Neuronal stem cell (in vitro differentiated cells): ENCODE measurements around the gene UBB.

Experiments
- DNase-seq: peaks from one replicate; pipeline ENCODE4 v3.0.0-alpha.2; 2013; ENCODE audit warnings: low spot score
- H2AFZ ChIP-seq: one replicate; pipeline ENCODE4 v1.6.1; 2013; ENCODE audit warnings: mild to moderate bottlenecking, low read length, inconsistent platforms
- H2AK5ac ChIP-seq: 2 replicates; pipeline ENCODE4 v1.6.1; 2013; ENCODE audit warnings: low read depth, mild to moderate bottlenecking, inconsistent platforms, low read length, moderate library complexity, mixed read lengths
- H2BK120ac ChIP-seq: 2 replicates; pipeline ENCODE4 v1.6.1; 2013; ENCODE audit warnings: low read depth, mild to moderate bottlenecking, inconsistent platforms, low read length, moderate library complexity, mixed read lengths
- H2BK12ac ChIP-seq: one replicate; pipeline ENCODE4 v1.6.1; 2013; ENCODE audit warnings: low read length, inconsistent platforms
- H2BK15ac ChIP-seq: 2 replicates; pipeline ENCODE4 v1.6.1; 2013; ENCODE audit warnings: mild to moderate bottlenecking, low read length, inconsistent platforms, mixed read lengths
- H2BK5ac ChIP-seq: one replicate; pipeline ENCODE4 v1.6.1; 2013; ENCODE audit warnings: inconsistent platforms, mild to moderate bottlenecking, low read length, moderate library complexity
- H3K14ac ChIP-seq: one replicate; pipeline ENCODE4 v1.6.1; 2013; ENCODE audit warnings: low read length, inconsistent platforms
- H3K18ac ChIP-seq: 2 replicates; pipeline ENCODE4 v1.6.1; 2013; ENCODE audit warnings: low read length, inconsistent platforms
- H3K23ac ChIP-seq: 2 replicates; pipeline ENCODE4 v1.6.1; 2013; ENCODE audit warnings: low read depth, mild to moderate bottlenecking, mixed read lengths, low read length, inconsistent platforms; ENCODE audit not compliant: poor library complexity
- H3K27ac ChIP-seq: replicated peaks from 3 replicates; pipeline ENCODE4 v1.5.1; 2013; ENCODE audit warnings: low read length, inconsistent platforms
- H3K27me3 ChIP-seq, 3 experiments: 2 replicates each; pipeline ENCODE4 v1.6.1; 2013; ENCODE audit warnings: low read length in 3 of 3, mild to moderate bottlenecking in 2 of 3, inconsistent platforms in 1 of 3, low read depth in 1 of 3, mixed read lengths in 1 of 3, moderate library complexity in 1 of 3; ENCODE audit not compliant: control insufficient read depth in 3 of 3, insufficient read depth in 3 of 3
- H3K36me3 ChIP-seq, 2 donors: replicated peaks in 1 of 2; 2 replicates each; pipeline ENCODE4 v1.6.1; 2013; ENCODE audit warnings: low read length in 2 of 2; ENCODE audit not compliant: control insufficient read depth in 2 of 2, insufficient read depth in 2 of 2
- H3K4ac ChIP-seq: 2 replicates; pipeline ENCODE4 v1.6.1; 2013; ENCODE audit warnings: inconsistent platforms, mild to moderate bottlenecking, low read length, moderate library complexity
- H3K4me1 ChIP-seq, 2 donors: 1 replicate in 1 of 2; 2 replicates in 1 of 2; pipeline ENCODE4 v1.6.1; 2013; ENCODE audit warnings: low read length in 2 of 2, low read depth in 1 of 2; ENCODE audit not compliant: control insufficient read depth in 2 of 2, insufficient read depth in 1 of 2
- H3K4me2 ChIP-seq: one replicate; pipeline ENCODE4 v1.6.1; 2013; ENCODE audit warnings: mild to moderate bottlenecking, low read length, inconsistent platforms; ENCODE audit not compliant: insufficient read depth, poor library complexity, severe bottlenecking
- H3K4me3 ChIP-seq, 2 donors: 2 replicates each; pipeline ENCODE4 v1.5.1; 2013; ENCODE audit warnings: low read length in 2 of 2, mild to moderate bottlenecking in 2 of 2, inconsistent platforms in 1 of 2, moderate library complexity in 1 of 2
- H3K79me1 ChIP-seq: one replicate; pipeline ENCODE4 v1.6.1; 2013; ENCODE audit warnings: low read depth, mild to moderate bottlenecking, inconsistent platforms, low read length, moderate library complexity
- H3K9ac ChIP-seq: one replicate; pipeline ENCODE4 v1.6.1; 2013; ENCODE audit warnings: mild to moderate bottlenecking, low read depth, low read length, inconsistent platforms; ENCODE audit not compliant: poor library complexity
- H3K9me3 ChIP-seq, 2 donors: replicated peaks in 1 of 2; 2 replicates each; pipeline versions ENCODE3 to v1.6.1; 2013; ENCODE audit warnings: low read length in 2 of 2, mild to moderate bottlenecking in 2 of 2, inconsistent platforms in 1 of 2, low read depth in 1 of 2, mixed read lengths in 1 of 2, moderate library complexity in 1 of 2; ENCODE audit not compliant: control insufficient read depth in 2 of 2, insufficient read depth in 1 of 2
- H4K8ac ChIP-seq: one replicate; pipeline ENCODE4 v1.6.1; 2013; ENCODE audit warnings: low read depth, mild to moderate bottlenecking, inconsistent platforms, low read length, moderate library complexity
- H4K91ac ChIP-seq: one replicate; pipeline ENCODE4 v1.6.1; 2013; ENCODE audit warnings: low read length, low read depth, mild to moderate bottlenecking, inconsistent platforms; ENCODE audit not compliant: poor library complexity
- WGBS, 2 donors: extraction: QIAGEN DNeasy Blood & Tissue Kit; methylation state at CpG; one replicate each; pipeline ENCODE4 v1.1.7; 2013; ENCODE audit warnings: missing lambda C conversion rate in 2 of 2, mixed read lengths in 1 of 2; ENCODE audit not compliant: insufficient read length in 2 of 2, insufficient replicate concordance in 1 of 2; ENCODE audit errors: extremely low coverage in 2 of 2; 5-methylcytosine and 5-hydroxymethylcytosine counted together

The UBB gene

DNA sequence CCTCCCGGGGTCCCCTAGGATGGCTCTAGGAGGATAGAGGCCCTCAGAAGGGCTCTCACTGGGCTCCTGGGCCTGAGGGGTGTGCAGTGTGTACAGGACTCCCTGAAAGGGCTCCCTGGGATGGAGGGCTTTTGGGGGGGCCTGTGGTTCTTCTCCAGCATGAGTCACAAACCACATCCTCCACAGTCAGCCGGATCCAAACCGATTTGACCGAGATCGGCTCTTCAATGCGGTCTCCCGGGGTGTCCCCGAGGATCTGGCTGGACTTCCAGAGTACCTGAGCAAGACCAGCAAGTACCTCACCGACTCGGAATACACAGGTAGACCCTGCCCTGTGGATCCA, 39.0 kb downstream of the UBB start:
- no peak overlapping the region for H3K4ac ChIP-seq
- no peak overlapping the region for H4K91ac ChIP-seq
- peak overlapping the region; percentile 13 for H3K9ac ChIP-seq
- H3K36me3 ChIP-seq = no peaks in the 10 kb centered on the region
- no peak overlapping the region for H3K4me2 ChIP-seq
- H3K23ac ChIP-seq = peak overlapping the region; percentile 28
- H3K14ac ChIP-seq = no peak overlapping the region
- H3K79me1 ChIP-seq = no peaks in the 10 kb centered on the region
- no CpG with 5 or more reads among the region's 10 CpGs for WGBS, 2 donors
- H3K4me1 ChIP-seq = peaks cover 8 to 13% of the 10 kb centered on the region in 2 donors
- H2BK120ac ChIP-seq = no peak overlapping the region
- no peak overlapping the region for H2BK15ac ChIP-seq
- H2BK5ac ChIP-seq = no peak overlapping the region
- no peak overlapping the region for H2BK12ac ChIP-seq
- no peak overlapping the region for H3K4me3 ChIP-seq
- no peak overlapping the region for H4K8ac ChIP-seq
- H3K9me3 ChIP-seq = no peaks in the 10 kb centered on the region
- H3K18ac ChIP-seq = peak overlapping the region; percentile 68
- H2AK5ac ChIP-seq = peak overlapping the region; percentile 64
- no peak overlapping the region for H3K27ac ChIP-seq
- peaks cover 0 to 13% (median 0%) of the 10 kb centered on the region in 3 experiments for H3K27me3 ChIP-seq
- DNase-seq = no peak
- H2AFZ ChIP-seq = peak overlapping the region; percentile 36

DNA sequence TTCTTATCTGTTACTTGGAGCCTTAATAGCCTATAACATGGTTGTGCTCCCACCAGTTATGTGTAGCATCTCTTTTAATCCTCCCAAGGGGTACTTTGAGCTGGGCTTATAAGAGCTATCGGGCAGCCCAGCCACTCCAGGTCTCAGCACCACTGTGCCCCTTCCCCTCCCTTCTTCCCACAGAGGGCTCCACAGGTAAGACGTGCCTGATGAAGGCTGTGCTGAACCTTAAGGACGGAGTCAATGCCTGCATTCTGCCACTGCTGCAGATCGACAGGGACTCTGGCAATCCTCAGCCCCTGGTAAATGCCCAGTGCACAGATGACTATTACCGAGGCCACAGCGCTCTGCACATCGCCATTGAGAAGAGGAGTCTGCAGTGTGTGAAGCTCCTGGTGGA, 41.5 kb downstream of the UBB start:
- Histone ChIP-seq H3K18ac (no peak overlapping the region), H2BK120ac (no peak overlapping the region), H3K9ac (no peak overlapping the region), H4K8ac (no peak overlapping the region), H3K4me3 (no peak overlapping the region), H3K23ac (no peak overlapping the region), H2BK15ac (no peak overlapping the region), H3K4me1 (peaks cover 6 to 11% of the 10 kb centered on the region in 2 donors), H2BK12ac (no peak overlapping the region), H3K79me1 (no peaks in the 10 kb centered on the region), H3K14ac (peak overlapping the region; percentile 3), H2AK5ac (no peak overlapping the region), H3K27me3 (peaks cover 0 to 3% (median 0%) of the 10 kb centered on the region in 3 experiments), H3K36me3 (no peaks in the 10 kb centered on the region), H3K4me2 (no peak overlapping the region), H2BK5ac (no peak overlapping the region), H3K27ac (no peak overlapping the region), H4K91ac (no peak overlapping the region), H3K9me3 (no peaks in the 10 kb centered on the region), H2AFZ (no peak overlapping the region), H3K4ac (no peak overlapping the region)
- DNase-seq = no peak
- WGBS, 2 donors = no CpG with 5 or more reads among the region's 7 CpGs

- no CpG with 5 or more reads among the region's 10 CpGs for WGBS, 2 donors
- no peaks in the 10 kb centered on the region for H3K79me1 ChIP-seq
These were observed 42.5 kb downstream of the UBB start for GRCh38 chr17:16423226-16423872.

GRCh38 chr17:16425202-16425601, 44.3 kb downstream of the UBB start:
- no peak overlapping the region for H3K18ac ChIP-seq
- no peak overlapping the region for H3K27ac ChIP-seq
- H3K4me1 ChIP-seq = no peaks in the 10 kb centered on the region
- no peak overlapping the region for H2BK5ac ChIP-seq
- no peak overlapping the region for H3K9ac ChIP-seq
- H2BK15ac ChIP-seq = no peak overlapping the region
- H3K9me3 ChIP-seq = no peaks in the 10 kb centered on the region
- no peak overlapping the region for H4K8ac ChIP-seq
- no peak overlapping the region for H3K4me2 ChIP-seq
- H2BK120ac ChIP-seq = no peak overlapping the region
- peak overlapping the region; percentile 33 for H2AFZ ChIP-seq
- DNase-seq = no peak
- no peak overlapping the region for H4K91ac ChIP-seq
- H3K4me3 ChIP-seq = no peak overlapping the region
- no peak overlapping the region for H3K23ac ChIP-seq
- H3K79me1 ChIP-seq = no peaks in the 10 kb centered on the region
- WGBS, 2 donors = no CpG with 5 or more reads among the region's 6 CpGs
- no peak overlapping the region for H2AK5ac ChIP-seq
- H3K27me3 ChIP-seq = peaks cover 0 to 3% (median 0%) of the 10 kb centered on the region in 3 experiments
- no peak overlapping the region for H2BK12ac ChIP-seq
- H3K36me3 ChIP-seq = no peaks in the 10 kb centered on the region
- no peak overlapping the region for H3K14ac ChIP-seq
- no peak overlapping the region for H3K4ac ChIP-seq

More at GRCh38 chr17:16423226-16423872, 42.5 kb downstream of the UBB start:
- H2BK15ac ChIP-seq = peak overlapping the region; percentile 45
- no peak overlapping the region for H3K14ac ChIP-seq
- H3K27me3 ChIP-seq = peaks cover 0 to 3% (median 0%) of the 10 kb centered on the region in 3 experiments
- H2AK5ac ChIP-seq = no peak overlapping the region
- no peaks in the 10 kb centered on the region for H3K36me3 ChIP-seq
- peak overlapping the region; percentile 33 for H2AFZ ChIP-seq
- H2BK5ac ChIP-seq = no peak overlapping the region
- H3K4me3 ChIP-seq = no peak overlapping the region
- no peak for DNase-seq
- peak overlapping the region; percentile 21 for H4K8ac ChIP-seq
- no peak overlapping the region for H3K27ac ChIP-seq
- no peak overlapping the region for H3K9ac ChIP-seq
- peak overlapping the region; percentile 82 for H3K18ac ChIP-seq
- H3K4ac ChIP-seq = peak overlapping the region; percentile 47
- no peak overlapping the region for H3K4me2 ChIP-seq
- no peak overlapping the region for H2BK12ac ChIP-seq
- no peaks in the 10 kb centered on the region for H3K9me3 ChIP-seq
- peaks cover 5 to 10% of the 10 kb centered on the region in 2 donors for H3K4me1 ChIP-seq
- peak overlapping the region; percentile 56 for H4K91ac ChIP-seq
- H3K23ac ChIP-seq = no peak overlapping the region
- H2BK120ac ChIP-seq = no peak overlapping the region
